ENCODE measurements around the gene ZNF536.

DNA sequence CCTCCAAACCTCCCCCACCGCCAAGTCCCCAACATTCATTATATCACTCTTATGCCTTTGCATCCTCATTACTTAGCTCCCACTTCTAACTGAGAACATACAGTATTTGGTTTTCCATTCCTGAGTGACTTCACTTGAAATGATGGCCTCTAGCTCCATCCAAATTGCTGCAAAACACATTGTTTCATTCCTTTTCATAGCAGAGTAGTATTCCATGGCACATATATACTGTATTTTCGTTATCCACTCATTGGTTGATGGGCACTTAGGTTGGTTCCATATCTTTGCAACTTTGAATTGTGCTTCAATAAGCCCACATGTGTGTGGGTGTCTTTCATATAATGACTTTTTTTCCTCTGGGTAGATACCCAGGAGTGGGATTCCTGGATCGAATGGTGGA lies 233.1 kb downstream of the ZNF536 start:
- TF ChIP-seq, protein P1, sequence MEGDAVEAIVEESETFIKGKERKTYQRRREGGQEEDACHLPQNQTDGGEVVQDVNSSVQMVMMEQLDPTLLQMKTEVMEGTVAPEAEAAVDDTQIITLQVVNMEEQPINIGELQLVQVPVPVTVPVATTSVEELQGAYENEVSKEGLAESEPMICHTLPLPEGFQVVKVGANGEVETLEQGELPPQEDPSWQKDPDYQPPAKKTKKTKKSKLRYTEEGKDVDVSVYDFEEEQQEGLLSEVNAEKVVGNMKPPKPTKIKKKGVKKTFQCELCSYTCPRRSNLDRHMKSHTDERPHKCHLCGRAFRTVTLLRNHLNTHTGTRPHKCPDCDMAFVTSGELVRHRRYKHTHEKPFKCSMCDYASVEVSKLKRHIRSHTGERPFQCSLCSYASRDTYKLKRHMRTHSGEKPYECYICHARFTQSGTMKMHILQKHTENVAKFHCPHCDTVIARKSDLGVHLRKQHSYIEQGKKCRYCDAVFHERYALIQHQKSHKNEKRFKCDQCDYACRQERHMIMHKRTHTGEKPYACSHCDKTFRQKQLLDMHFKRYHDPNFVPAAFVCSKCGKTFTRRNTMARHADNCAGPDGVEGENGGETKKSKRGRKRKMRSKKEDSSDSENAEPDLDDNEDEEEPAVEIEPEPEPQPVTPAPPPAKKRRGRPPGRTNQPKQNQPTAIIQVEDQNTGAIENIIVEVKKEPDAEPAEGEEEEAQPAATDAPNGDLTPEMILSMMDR (conservative IDR thresholded peaks at IDR 0.05; ENCODE audit: low read depth, low read length), result no peak
- TF ChIP-seq EZH2phosphoT487 (IDR thresholded peaks at IDR 0.05; ENCODE audit: borderline replicate concordance, low read length) (no peak), EZH2 (IDR thresholded peaks at IDR 0.05; ENCODE audit: low read length, unreplicated experiment) (no peak)
